ENCODE results near the gene LIPG.

LIPG gene

DNA sequence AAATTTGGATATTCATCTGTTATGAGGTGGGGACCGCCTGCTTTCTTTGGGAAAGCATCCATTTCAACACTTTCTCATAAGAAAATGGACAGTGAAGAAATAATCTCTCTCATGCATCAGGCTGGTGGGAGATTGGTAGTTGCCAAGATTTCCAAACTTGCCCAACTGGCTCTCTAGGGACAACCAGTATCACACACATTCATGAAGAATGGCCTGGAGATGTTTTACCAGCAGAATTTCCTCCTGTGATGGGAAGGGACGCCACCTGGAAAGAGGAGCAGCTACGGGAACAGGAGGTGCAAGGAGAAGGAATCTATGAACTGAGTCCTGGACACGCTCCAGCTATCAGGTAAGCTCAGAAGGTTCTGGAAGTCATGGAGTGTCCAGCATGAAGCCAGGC is 39.4 kb downstream of the LIPG start:
- DNase-seq (ENCODE audit: low read depth, low spot score), result no peak
- H3K4me3 ChIP-seq, result no peak overlapping the region

DNA sequence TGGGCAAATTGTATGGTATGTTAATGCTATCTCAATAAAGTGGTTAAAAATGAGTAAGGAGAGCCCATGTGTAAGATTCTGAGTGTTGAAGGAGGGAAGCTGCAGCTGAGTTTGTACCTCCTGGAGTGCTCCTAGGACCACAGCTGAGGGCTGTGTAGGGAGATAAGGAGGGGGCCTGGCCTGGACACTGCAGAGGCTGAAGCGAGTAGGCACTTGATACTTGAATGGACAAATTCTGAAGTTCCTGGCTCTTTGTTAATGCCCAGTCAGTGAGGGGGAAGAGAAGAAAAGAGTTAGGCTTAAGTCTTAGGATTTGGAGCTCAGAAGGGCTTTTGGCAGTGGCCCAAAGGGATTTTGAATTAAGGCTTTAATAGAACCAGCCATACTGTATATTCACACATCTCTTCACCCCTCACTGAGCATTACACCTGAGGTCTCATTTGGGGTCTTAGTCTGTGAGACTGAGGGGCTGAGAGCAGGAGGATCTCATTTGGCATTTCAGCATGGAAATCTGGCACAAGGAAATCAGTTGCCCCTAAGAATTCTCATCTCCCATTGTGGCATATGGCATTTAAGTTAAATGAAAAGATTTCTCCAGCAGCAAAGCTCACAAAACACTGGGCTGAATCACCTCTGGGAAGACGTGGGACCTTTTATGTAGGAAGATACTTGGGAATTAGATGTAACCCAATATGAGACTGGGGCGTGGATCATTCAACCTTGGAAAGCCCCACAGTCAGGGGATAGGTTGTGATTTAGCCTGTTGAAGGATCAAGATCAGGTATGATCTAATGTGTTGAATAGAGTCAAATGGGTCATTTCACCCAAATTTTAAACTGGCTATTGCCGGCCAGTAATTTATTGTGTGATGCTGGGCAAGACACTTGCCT is 46.8 kb downstream of the LIPG start:
- TF ChIP-seq FOXP2 (optimal IDR thresholded peaks at IDR 0.05; ENCODE audit: control extremely low read depth, extremely low read length, insufficient read depth), result no peak
- TF ChIP-seq POLR2AphosphoS5 (IDR thresholded peaks at IDR 0.05; ENCODE audit: borderline replicate concordance, low read depth, low read length), result no peak
- no peak for TF ChIP-seq EZH2 (IDR thresholded peaks at IDR 0.05)
- Histone ChIP-seq H3K4me3 (no peak overlapping the region), H3K9me3 (ENCODE audit: low read depth, low read length) (no peaks in the 10 kb centered on the region), H3K36me3 (ENCODE audit: insufficient read depth, low read length) (no peaks in the 10 kb centered on the region), H3K9ac (ENCODE audit: insufficient read length) (no peak overlapping the region), H3K27ac (no peak overlapping the region)
- no peak for DNase-seq (ENCODE audit: low read depth, low spot score)

More for the DNA sequence above, 39.4 kb downstream of the LIPG start:
- Histone ChIP-seq H3K9me3 (ENCODE audit: low read depth, low read length) (no peaks in the 10 kb centered on the region), H3K9ac (ENCODE audit: insufficient read length) (no peak overlapping the region), H3K36me3 (ENCODE audit: insufficient read depth, low read length) (no peaks in the 10 kb centered on the region), H3K27ac (no peak overlapping the region)
- TF ChIP-seq EZH2 (IDR thresholded peaks at IDR 0.05) (no peak), POLR2AphosphoS5 (IDR thresholded peaks at IDR 0.05; ENCODE audit: borderline replicate concordance, low read depth, low read length) (no peak), FOXP2 (optimal IDR thresholded peaks at IDR 0.05; ENCODE audit: control extremely low read depth, extremely low read length, insufficient read depth) (no peak)

DNA sequence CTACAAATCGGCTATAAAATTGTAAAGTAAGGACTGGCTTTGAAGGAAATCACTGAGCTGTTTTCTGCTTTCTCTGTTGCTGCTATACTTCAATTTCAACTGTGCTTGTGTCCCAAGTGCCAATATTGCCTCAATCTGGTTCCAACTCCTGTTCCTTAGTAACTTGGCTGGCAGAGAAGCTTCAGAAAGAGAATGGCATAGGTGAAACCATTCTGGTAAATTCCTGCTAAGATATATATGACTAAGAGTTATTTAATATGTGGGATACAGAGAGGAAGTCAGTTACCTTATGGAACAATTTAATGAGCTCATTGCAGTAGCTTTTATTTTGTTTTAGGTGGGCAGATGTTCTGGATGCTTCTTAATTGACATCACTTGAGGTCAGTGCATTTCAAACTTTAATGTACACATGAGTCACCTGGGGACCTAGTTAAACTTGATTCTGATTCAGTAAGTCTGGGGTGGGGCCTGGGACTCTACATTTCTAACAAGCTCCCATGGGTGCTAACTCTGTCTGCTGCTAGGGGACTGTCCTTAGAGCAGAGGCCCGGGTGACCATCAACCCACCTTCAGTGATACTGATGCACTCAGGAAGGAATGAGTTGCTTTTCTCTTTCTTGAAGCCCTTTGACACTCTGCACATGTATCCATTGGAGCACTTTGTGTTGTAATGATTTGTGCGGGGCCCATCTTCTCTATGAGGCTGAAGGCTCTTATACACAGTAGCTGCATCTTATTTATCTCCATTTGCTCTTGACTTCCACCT is 47.6 kb downstream of the LIPG start:
- Histone ChIP-seq H3K9me3 (ENCODE audit: low read depth, low read length) (no peaks in the 10 kb centered on the region), H3K4me3 (no peak overlapping the region), H3K9ac (ENCODE audit: insufficient read length) (no peak overlapping the region), H3K27ac (no peak overlapping the region), H3K36me3 (ENCODE audit: insufficient read depth, low read length) (no peaks in the 10 kb centered on the region)
- no peak for DNase-seq (ENCODE audit: low read depth, low spot score)
- no peak for TF ChIP-seq POLR2AphosphoS5 (IDR thresholded peaks at IDR 0.05; ENCODE audit: borderline replicate concordance, low read depth, low read length)
- no peak for TF ChIP-seq EZH2 (IDR thresholded peaks at IDR 0.05)
- no peak for TF ChIP-seq FOXP2 (optimal IDR thresholded peaks at IDR 0.05; ENCODE audit: control extremely low read depth, extremely low read length, insufficient read depth)

GRCh38 chr18:49610022-49610445 is 48.2 kb downstream of the LIPG start:
- no peak for TF ChIP-seq POLR2AphosphoS5 (IDR thresholded peaks at IDR 0.05; ENCODE audit: borderline replicate concordance, low read depth, low read length)
- no peak for TF ChIP-seq FOXP2 (optimal IDR thresholded peaks at IDR 0.05; ENCODE audit: control extremely low read depth, extremely low read length, insufficient read depth)
- no peak for TF ChIP-seq EZH2 (IDR thresholded peaks at IDR 0.05)
- Histone ChIP-seq H3K36me3 (ENCODE audit: insufficient read depth, low read length) (no peaks in the 10 kb centered on the region), H3K4me3 (no peak overlapping the region), H3K9me3 (ENCODE audit: low read depth, low read length) (no peaks in the 10 kb centered on the region), H3K9ac (ENCODE audit: insufficient read length) (no peak overlapping the region), H3K27ac (no peak overlapping the region)
- no peak for DNase-seq (ENCODE audit: low read depth, low spot score)

DNA sequence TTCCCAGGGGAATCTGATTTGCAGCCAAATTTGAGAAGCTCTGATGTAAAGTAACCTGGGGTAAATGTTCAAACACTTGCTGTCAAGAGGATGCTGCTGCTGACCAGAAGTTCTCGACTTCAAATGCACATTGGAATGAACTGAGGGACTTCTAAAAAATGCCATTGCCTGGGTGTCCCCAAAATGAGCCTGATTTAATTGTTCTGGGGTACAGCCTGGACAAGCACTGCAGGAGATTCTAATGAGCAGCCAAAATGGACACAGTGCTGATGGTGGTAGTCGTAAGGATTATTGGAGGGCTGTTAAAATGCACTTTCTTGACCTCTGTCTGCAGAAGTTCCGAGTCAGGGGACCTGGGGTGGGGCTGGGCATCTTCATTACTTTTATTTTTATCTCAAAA is 49.5 kb downstream of the LIPG start:
- TF ChIP-seq EZH2 (IDR thresholded peaks at IDR 0.05) (no peak), FOXP2 (optimal IDR thresholded peaks at IDR 0.05; ENCODE audit: control extremely low read depth, extremely low read length, insufficient read depth) (no peak), POLR2AphosphoS5 (IDR thresholded peaks at IDR 0.05; ENCODE audit: borderline replicate concordance, low read depth, low read length) (no peak)
- no peaks in the 10 kb centered on the region for H3K9me3 ChIP-seq (ENCODE audit: low read depth, low read length)
- H3K27ac ChIP-seq, result no peak overlapping the region
- no peaks in the 10 kb centered on the region for H3K36me3 ChIP-seq (ENCODE audit: insufficient read depth, low read length)
- H3K9ac ChIP-seq (ENCODE audit: insufficient read length), result no peak overlapping the region
- H3K4me3 ChIP-seq, result no peak overlapping the region
- DNase-seq (ENCODE audit: low read depth, low spot score), result no peak

DNA sequence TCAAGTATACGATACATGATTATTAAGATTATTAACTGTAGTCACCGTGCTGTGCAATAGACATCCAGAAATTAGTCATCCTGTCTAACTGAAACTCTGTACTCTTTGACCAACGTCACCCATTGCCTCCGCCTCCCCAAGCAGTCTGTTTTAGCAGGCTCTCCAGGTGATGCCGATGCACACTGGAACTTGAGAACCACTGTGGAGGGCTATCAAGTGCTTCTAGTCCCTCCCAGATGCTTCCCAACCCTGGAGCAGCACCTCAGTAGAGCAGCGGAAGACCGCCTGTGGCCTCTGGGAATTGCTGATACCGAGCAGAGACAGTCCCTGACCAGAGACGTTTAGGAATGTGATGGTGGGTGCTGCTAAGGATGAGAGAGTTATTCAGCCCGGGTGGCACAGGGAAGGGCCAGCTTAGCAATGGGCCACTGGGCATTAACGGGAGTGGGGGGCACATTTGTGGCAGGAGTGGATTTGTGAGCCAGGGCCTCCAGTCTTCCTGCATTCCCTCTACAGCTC is 50.7 kb downstream of the LIPG start:
- no peak for DNase-seq (ENCODE audit: low read depth, low spot score)
- H3K27ac ChIP-seq, result no peak overlapping the region
- TF ChIP-seq POLR2AphosphoS5 (IDR thresholded peaks at IDR 0.05; ENCODE audit: borderline replicate concordance, low read depth, low read length) (no peak), EZH2 (IDR thresholded peaks at IDR 0.05) (no peak), FOXP2 (optimal IDR thresholded peaks at IDR 0.05; ENCODE audit: control extremely low read depth, extremely low read length, insufficient read depth) (no peak)
- no peaks in the 10 kb centered on the region for H3K9me3 ChIP-seq (ENCODE audit: low read depth, low read length)
- no peaks in the 10 kb centered on the region for H3K36me3 ChIP-seq (ENCODE audit: insufficient read depth, low read length)
- no peak overlapping the region for H3K4me3 ChIP-seq
- H3K9ac ChIP-seq (ENCODE audit: insufficient read length), result no peak overlapping the region

- no peak for DNase-seq (ENCODE audit: low read depth, low spot score)
- H3K9ac ChIP-seq (ENCODE audit: insufficient read length), result no peak overlapping the region
- H3K4me3 ChIP-seq, result no peak overlapping the region
- no peak for TF ChIP-seq POLR2AphosphoS5 (IDR thresholded peaks at IDR 0.05; ENCODE audit: borderline replicate concordance, low read depth, low read length)
- TF ChIP-seq FOXP2 (optimal IDR thresholded peaks at IDR 0.05; ENCODE audit: control extremely low read depth, extremely low read length, insufficient read depth), result no peak
- no peak for TF ChIP-seq EZH2 (IDR thresholded peaks at IDR 0.05)
- H3K27ac ChIP-seq, result no peak overlapping the region
- no peaks in the 10 kb centered on the region for H3K36me3 ChIP-seq (ENCODE audit: insufficient read depth, low read length)
- no peaks in the 10 kb centered on the region for H3K9me3 ChIP-seq (ENCODE audit: low read depth, low read length)
These were observed 51.3 kb downstream of the LIPG start for GRCh38 chr18:49613141-49613640.

GRCh38 chr18:49613641-49614151 is 51.8 kb downstream of the LIPG start:
- H3K9ac ChIP-seq (ENCODE audit: insufficient read length), result no peak overlapping the region

More at GRCh38 chr18:49613641-49614151, 51.8 kb downstream of the LIPG start:
- no peak overlapping the region for H3K27ac ChIP-seq
- no peak overlapping the region for H3K4me3 ChIP-seq
- H3K36me3 ChIP-seq (ENCODE audit: insufficient read depth, low read length), result no peaks in the 10 kb centered on the region
- no peak for DNase-seq (ENCODE audit: low read depth, low spot score)
- TF ChIP-seq POLR2AphosphoS5 (IDR thresholded peaks at IDR 0.05; ENCODE audit: borderline replicate concordance, low read depth, low read length), result no peak
- TF ChIP-seq FOXP2 (optimal IDR thresholded peaks at IDR 0.05; ENCODE audit: control extremely low read depth, extremely low read length, insufficient read depth), result no peak
- no peak for TF ChIP-seq EZH2 (IDR thresholded peaks at IDR 0.05)
- no peaks in the 10 kb centered on the region for H3K9me3 ChIP-seq (ENCODE audit: low read depth, low read length)
